PC-3 (cell line): ENCODE measurements around the gene CAMSAP1. TPM values are rescaled to one million over a fixed set of nuclear protein-coding genes. Genes with fewer than 3 reads are reported as not detected.

Experiments used
- ATAC-seq: fragments of 200-7000 bp; cut with Tn5 transposase; 2 replicates; pipeline ENCODE4 v1.9.1; 2020; ENCODE audit warnings: mild to moderate bottlenecking, moderate library complexity
- BruUV-seq: library from RNA; stranded (reverse); fragments of 400-500 nt; replicated peaks from 2 replicates; lab custom pipeline; 2021; lab: Mats Ljungman, UMichigan
- CTCF ChIA-PET: fragments of 300-600 bp; sonication (Branson Sonifier 250); formaldehyde crosslinking; loops from one replicate; lab custom pipeline; 2022; ENCODE audit warnings: antibody characterized with exemption; lab: Charles Lee
- POLR2A ChIA-PET: fragments of 300-600 bp; sonication (Branson Sonifier 250); formaldehyde crosslinking; loops from one replicate; lab custom pipeline; 2022; ENCODE audit warnings: antibody characterized with exemption; ENCODE audit not compliant: unreplicated experiment; lab: Charles Lee
- DNase-seq: peaks from one replicate; pipeline ENCODE4 v3.0.0-alpha.2; 2015
- H2AFZ ChIP-seq: fragments of 300-600 bp; sonication (generic); 2 replicates; pipeline ENCODE4 v1.6.0; 2016; ENCODE audit warnings: antibody characterized with exemption, low read length
- H3F3A ChIP-seq: fragments of 300-600 bp; sonication (generic); one replicate; pipeline ENCODE4 v1.6.0; 2017; ENCODE audit warnings: antibody characterized with exemption, low read length, control low read depth, mild to moderate bottlenecking; ENCODE audit not compliant: unreplicated experiment
- H3K27ac ChIP-seq: fragments of 300-600 bp; sonication (generic); 2 replicates; pipeline ENCODE4 v1.5.1; 2016; ENCODE audit warnings: mild to moderate bottlenecking, low read length
- H3K27me3 ChIP-seq: fragments of 300-600 bp; sonication (generic); 2 replicates; pipeline ENCODE4 v1.6.1; 2016; ENCODE audit warnings: low read length, mixed read lengths
- H3K36me3 ChIP-seq: fragments of 300-600 bp; sonication (generic); 2 replicates; pipeline ENCODE4 v1.6.1; 2016; ENCODE audit warnings: low read depth, mixed run types, low read length, mixed read lengths
- H3K4me1 ChIP-seq: fragments of 300-600 bp; sonication (generic); 2 replicates; pipeline ENCODE4 v1.5.1; 2016; ENCODE audit warnings: low read length; ENCODE audit not compliant: insufficient read depth
- H3K4me2 ChIP-seq: fragments of 300-600 bp; sonication (generic); 2 replicates; pipeline ENCODE4 v1.6.0; 2016; ENCODE audit warnings: low read length
- H3K4me3 ChIP-seq: fragments of 300-600 bp; sonication (generic); 2 replicates; pipeline ENCODE4 v1.5.1; 2016; ENCODE audit warnings: mild to moderate bottlenecking, low read length, mixed read lengths
- H3K79me2 ChIP-seq: fragments of 300-600 bp; sonication (generic); 2 replicates; pipeline ENCODE4 v1.6.1; 2017; ENCODE audit warnings: low read length, mixed read lengths
- H3K9ac ChIP-seq: fragments of 300-600 bp; sonication (generic); 2 replicates; pipeline ENCODE4 v1.6.0; 2016; ENCODE audit warnings: mild to moderate bottlenecking, low read length
- H3K9me2 ChIP-seq: fragments of 300-600 bp; sonication (generic); replicated peaks from 2 replicates; pipeline ENCODE4 v1.6.1; 2016; ENCODE audit warnings: mixed run types, low read length, mixed read lengths
- H3K9me3 ChIP-seq: fragments of 300-600 bp; sonication (generic); 2 replicates; pipeline ENCODE4 v1.6.1; 2016; ENCODE audit warnings: low read length, mixed read lengths
- H4K20me1 ChIP-seq: fragments of 300-600 bp; sonication (generic); 2 replicates; pipeline ENCODE4 v1.6.1; 2016; ENCODE audit warnings: low read length, mixed read lengths
- CTCF ChIP-seq: fragments of 300-600 bp; sonication (generic); conservative IDR thresholded peaks from 2 replicates; pipeline ENCODE4 v1.5.1; 2017; ENCODE audit warnings: antibody characterized with exemption, low read depth, mild to moderate bottlenecking, low read length
- EZH2 ChIP-seq: fragments of 300-600 bp; sonication (generic); IDR thresholded peaks from one replicate; pipeline ENCODE4 v1.6.1; 2017; ENCODE audit warnings: antibody characterized with exemption, mild to moderate bottlenecking, low read length; ENCODE audit not compliant: unreplicated experiment
- EZH2phosphoT487 ChIP-seq: fragments of 300-600 bp; sonication (generic); IDR thresholded peaks from 2 replicates; pipeline ENCODE4 v1.6.1; 2018; ENCODE audit warnings: mild to moderate bottlenecking, antibody characterized with exemption, low read length, borderline replicate concordance
- intact Hi-C: fragments of 100-400 bp; cut with micrococcal nuclease; formaldehyde crosslinking; loops from 2 replicates; pipeline ENCODE4 v1.9.0; 2023
- total RNA-seq: library from RNA; depleted of rRNA; stranded (reverse); fragments of >200 nt; gene quantifications from 2 replicates; pipeline ENCODE4 v1.2.3, GENCODE V29; 2014

The CAMSAP1 gene
- total RNA-seq, 1 experiment from 2014 or later: 16.4 TPM

GRCh38 chr9:135769489-135770202 is 137.7 kb downstream of the CAMSAP1 start:
- H3K9ac ChIP-seq: no peak overlapping the region
- no peaks in the 10 kb centered on the region for H3K27me3 ChIP-seq
- ATAC-seq (no peak), DNase-seq (no peak)
- H3K9me2 ChIP-seq: no peaks in the 10 kb centered on the region
- no peaks in the 10 kb centered on the region for H3K36me3 ChIP-seq
- H3K4me3 ChIP-seq: no peak overlapping the region
- H4K20me1 ChIP-seq: no peaks in the 10 kb centered on the region
- BruUV-seq: no TSS peak
- H3K4me2 ChIP-seq: no peak overlapping the region
- no peaks in the 10 kb centered on the region for H3K4me1 ChIP-seq
- H3K9me3 ChIP-seq: no peaks in the 10 kb centered on the region
- intact Hi-C loops: no loop called here
- no peak overlapping the region for H2AFZ ChIP-seq
- H3K79me2 ChIP-seq: no peaks in the 10 kb centered on the region
- TF ChIP-seq EZH2: no peak
- no peak for TF ChIP-seq CTCF
- TF ChIP-seq EZH2phosphoT487: no peak
- H3F3A ChIP-seq: no peaks in the 10 kb centered on the region
- ChIA-PET POLR2A (no interaction called here), CTCF (no interaction called here)
- no peak overlapping the region for H3K27ac ChIP-seq

- intact Hi-C loops: no loop called here
- Histone ChIP-seq H3K4me2 (no peak overlapping the region), H3F3A (no peaks in the 10 kb centered on the region), H3K9me3 (no peaks in the 10 kb centered on the region), H2AFZ (no peak overlapping the region), H3K9ac (no peak overlapping the region), H3K9me2 (no peaks in the 10 kb centered on the region), H3K27me3 (no peaks in the 10 kb centered on the region), H4K20me1 (no peaks in the 10 kb centered on the region), H3K79me2 (no peaks in the 10 kb centered on the region), H3K4me1 (no peaks in the 10 kb centered on the region), H3K27ac (no peak overlapping the region), H3K36me3 (no peaks in the 10 kb centered on the region), H3K4me3 (no peak overlapping the region)
- no TSS peak for BruUV-seq
- ATAC-seq (no peak), DNase-seq (no peak)
- TF ChIP-seq CTCF: no peak
- TF ChIP-seq EZH2phosphoT487: no peak
- TF ChIP-seq EZH2: no peak
- CTCF ChIA-PET: no interaction called here
- POLR2A ChIA-PET: no interaction called here
Observed at GRCh38 chr9:135768516-135769218, 138.7 kb downstream of the CAMSAP1 start.

- TF ChIP-seq CTCF: no peak
- no peak for TF ChIP-seq EZH2phosphoT487
- TF ChIP-seq EZH2: no peak
- Histone ChIP-seq H3K4me2 (no peak overlapping the region), H4K20me1 (no peaks in the 10 kb centered on the region), H3K27ac (no peak overlapping the region), H3K27me3 (no peaks in the 10 kb centered on the region), H3K36me3 (no peaks in the 10 kb centered on the region), H3K9me3 (no peaks in the 10 kb centered on the region), H3K79me2 (no peaks in the 10 kb centered on the region), H3K9me2 (no peaks in the 10 kb centered on the region), H3K9ac (no peak overlapping the region), H3F3A (no peaks in the 10 kb centered on the region), H2AFZ (no peak overlapping the region), H3K4me3 (no peak overlapping the region), H3K4me1 (no peaks in the 10 kb centered on the region)
- DNase-seq: no peak
- CTCF ChIA-PET: no interaction called here
- no TSS peak for BruUV-seq
- no peak for ATAC-seq
- intact Hi-C loops: no loop called here
- POLR2A ChIA-PET: no interaction called here
Observed at GRCh38 chr9:135766707-135767106, 140.6 kb downstream of the CAMSAP1 start.
